ENCODE measurements around the gene RAB4A.

Gene RAB4A

GRCh38 chr1:229323885-229324553, 53.1 kb downstream of the RAB4A start:
- no peak for TF ChIP-seq CTCF (IDR thresholded peaks at IDR 0.05)

- no peak for TF ChIP-seq CTCF (IDR thresholded peaks at IDR 0.05)
Measured at GRCh38 chr1:229325401-229325800, 54.5 kb downstream of the RAB4A start.

- TF ChIP-seq CTCF (IDR thresholded peaks at IDR 0.05): no peak
Measured at GRCh38 chr1:229325853-229326487, 55.1 kb downstream of the RAB4A start.

GRCh38 chr1:229326601-229327000, 55.7 kb downstream of the RAB4A start:
- no peak for TF ChIP-seq CTCF (IDR thresholded peaks at IDR 0.05)

GRCh38 chr1:229328598-229329362, 57.9 kb downstream of the RAB4A start:
- no peak for TF ChIP-seq CTCF (IDR thresholded peaks at IDR 0.05)

- no peak for TF ChIP-seq CTCF (IDR thresholded peaks at IDR 0.05)
Measured at GRCh38 chr1:229334269-229334668, 63.4 kb downstream of the RAB4A start.

GRCh38 chr1:229334716-229335115, 63.8 kb downstream of the RAB4A start:
- TF ChIP-seq CTCF (IDR thresholded peaks at IDR 0.05): no peak

All from LNCAP (cell line).